Measurements from ENCODE around the gene SPAM1.

- TF ChIP-seq GATA2 (IDR thresholded peaks at IDR 0.05; ENCODE audit: low read depth, low read length): no peak
- no peak for TF ChIP-seq GATA3 (IDR thresholded peaks at IDR 0.05; ENCODE audit: low read depth, low read length)
These were observed 4.6 kb downstream of the SPAM1 start for GRCh38 chr7:123929655-123930054.

Measured in SH-SY5Y (cell line).